ENCODE data around the gene MYO15A.

MYO15A gene

GRCh38 chr17:18218756-18219415 lies 110.3 kb downstream of the MYO15A start:
- DNase-seq (ENCODE audit: low read depth in 2 of 2): no peak

DNA sequence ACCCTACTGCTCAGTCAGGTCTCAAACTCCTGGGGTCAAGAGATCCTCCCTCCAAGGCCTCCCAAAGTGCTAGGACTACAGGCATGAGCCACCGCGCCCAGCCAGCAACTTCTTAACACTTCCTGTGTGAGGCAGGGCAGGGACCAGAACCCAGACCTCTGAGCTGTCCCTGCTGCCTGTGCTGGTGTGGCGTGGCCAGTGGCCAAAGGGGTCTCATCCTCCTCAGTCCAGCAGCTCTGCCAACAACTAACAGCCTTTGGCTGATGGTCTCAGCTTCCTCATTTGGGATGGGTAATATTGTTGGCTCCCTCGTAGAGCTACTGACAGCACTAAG lies 115.5 kb downstream of the MYO15A start:
- DNase-seq (ENCODE audit: low read depth in 2 of 2): no peak

- DNase-seq (ENCODE audit: low read depth in 2 of 2): no peak
These were observed 116.0 kb downstream of the MYO15A start for GRCh38 chr17:18224387-18225120.

DNA sequence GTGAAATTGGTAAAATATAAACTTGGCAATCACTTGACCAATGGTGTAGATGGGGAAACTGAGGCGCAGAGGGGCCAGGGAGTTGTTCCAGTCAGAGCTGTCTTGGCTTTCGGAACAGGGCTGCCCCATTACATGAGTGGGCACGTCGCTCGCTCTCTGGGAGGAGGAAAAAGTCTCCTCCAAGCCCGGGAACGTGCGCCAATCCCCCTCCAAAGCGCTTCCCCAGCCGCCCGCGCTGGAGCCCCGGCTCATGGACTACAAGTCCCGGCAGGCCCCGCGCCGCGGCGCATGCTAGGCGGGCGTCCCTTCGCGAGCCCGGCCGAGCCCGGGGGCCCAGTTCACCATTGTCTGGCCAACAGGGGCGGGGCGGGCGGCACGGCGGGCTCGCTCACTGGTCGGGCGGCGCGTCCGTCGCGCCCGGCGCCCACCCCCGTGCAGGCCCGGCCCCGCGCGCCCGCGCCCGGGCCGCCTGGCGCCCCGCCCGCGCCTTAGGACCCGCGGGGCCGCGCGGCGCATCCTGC lies 116.6 kb downstream of the MYO15A start, which contains the start of gene LLGL1:
Gene LLGL1 (plus strand): TSS at position 515 of the 521 bp plus-strand sequence. CDS start 48 bp downstream, outside the sequence.
- peak; percentile 89 to 94 for DNase-seq (ENCODE audit: low read depth in 2 of 2)

DNA sequence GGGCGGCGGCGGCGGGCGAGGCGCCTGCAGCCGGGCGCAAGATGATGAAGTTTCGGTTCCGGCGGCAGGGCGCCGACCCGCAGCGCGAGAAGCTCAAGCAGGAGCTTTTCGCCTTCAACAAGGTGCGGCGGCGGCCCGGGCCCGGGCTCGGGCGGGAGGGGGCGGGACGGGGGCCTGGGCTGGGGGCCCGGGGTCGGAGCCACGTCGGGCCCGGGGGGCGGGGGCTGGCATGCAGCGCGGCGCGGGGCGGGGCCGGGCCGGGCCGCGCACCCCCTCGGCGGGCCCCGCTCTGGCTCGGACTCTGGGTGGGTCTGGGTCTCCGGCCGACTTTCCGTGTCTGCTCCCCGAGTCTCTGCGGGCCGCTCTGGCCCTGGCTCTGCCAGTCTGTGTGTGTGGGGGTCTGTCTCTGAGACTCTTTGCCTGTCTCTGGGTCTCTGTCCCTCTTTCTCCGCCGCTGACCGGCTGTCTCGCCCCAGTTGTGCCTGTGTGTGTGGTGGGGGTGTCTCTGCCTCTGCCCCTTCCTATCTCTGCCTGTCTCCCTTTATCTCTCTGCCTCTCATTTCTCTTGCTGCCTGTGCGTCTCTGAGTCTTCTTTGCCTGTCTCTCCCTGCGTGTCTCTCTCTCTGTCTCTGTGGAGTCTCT lies 117.2 kb downstream of the MYO15A start:
- no peak for DNase-seq (ENCODE audit: low read depth in 2 of 2)

GRCh38 chr17:18226284-18226945 lies 117.9 kb downstream of the MYO15A start:
- DNase-seq (ENCODE audit: low read depth in 2 of 2): no peak

DNA sequence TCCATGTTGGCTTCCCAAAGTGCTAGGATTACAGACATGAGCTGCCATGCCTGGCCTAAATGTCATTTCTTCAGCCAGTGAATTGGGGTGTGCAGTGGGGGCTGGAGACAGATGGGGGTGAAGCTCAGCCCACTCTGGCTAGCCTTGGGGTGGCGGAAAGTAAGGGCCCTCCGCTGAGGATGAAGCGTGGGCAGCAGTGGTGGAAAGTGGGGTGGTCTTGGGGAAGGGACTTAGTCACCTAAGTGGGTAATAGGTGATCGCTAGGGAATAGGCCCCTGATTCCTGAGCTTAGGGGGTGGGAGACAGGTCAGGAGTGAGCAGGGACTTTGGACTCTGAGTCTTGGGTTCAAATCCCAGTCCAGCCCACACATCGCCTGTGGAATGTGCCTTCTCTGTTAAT lies 119.1 kb downstream of the MYO15A start:
- no peak for DNase-seq (ENCODE audit: low read depth in 2 of 2)

DNA sequence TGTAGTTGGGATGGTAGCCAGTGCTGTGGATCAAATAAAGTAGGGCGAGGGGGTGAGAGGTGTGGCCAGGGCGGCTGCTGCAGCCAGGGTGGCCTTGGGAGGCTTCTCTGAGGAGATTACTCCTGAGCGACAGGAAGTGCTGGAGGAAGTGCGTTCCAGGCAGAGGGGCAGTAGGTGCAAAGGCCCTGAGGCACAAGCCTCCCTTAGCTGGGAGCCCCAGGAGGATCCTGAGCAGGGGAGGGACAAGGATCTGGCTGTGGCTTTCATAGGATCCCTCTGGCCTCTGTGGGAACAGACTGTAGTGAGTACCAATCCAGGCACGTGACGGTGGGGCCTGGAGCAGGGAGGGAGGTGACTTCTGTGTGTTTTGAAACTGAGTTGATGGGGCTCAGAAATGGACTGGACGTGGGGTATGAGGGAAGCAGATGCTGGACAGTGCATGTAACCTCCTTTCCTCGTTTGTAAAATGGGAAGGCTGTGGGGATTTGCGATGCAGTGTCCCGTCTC lies 119.7 kb downstream of the MYO15A start:
- no peak for DNase-seq (ENCODE audit: low read depth in 2 of 2)

GRCh38 chr17:18229254-18229653 lies 120.7 kb downstream of the MYO15A start:
- DNase-seq (ENCODE audit: low read depth in 2 of 2): no peak
